ENCODE data around the gene CDYL2.

- TF ChIP-seq CTCF (IDR thresholded peaks at IDR 0.05; ENCODE audit: poor library complexity, severe bottlenecking) (no peak), POLR2AphosphoS5 (IDR thresholded peaks at IDR 0.05) (no peak), EP300 (conservative IDR thresholded peaks at IDR 0.05; ENCODE audit: poor library complexity, severe bottlenecking) (no peak), EZH2 (IDR thresholded peaks at IDR 0.05; ENCODE audit: borderline replicate concordance, insufficient read depth, low read length, poor library complexity, severe bottlenecking) (no peak), MXI1 (conservative IDR thresholded peaks at IDR 0.05; ENCODE audit: poor library complexity, severe bottlenecking) (no peak), TAF1 (IDR thresholded peaks at IDR 0.05; ENCODE audit: low read depth) (no peak)
- TF ChIP-seq, protein P1, sequence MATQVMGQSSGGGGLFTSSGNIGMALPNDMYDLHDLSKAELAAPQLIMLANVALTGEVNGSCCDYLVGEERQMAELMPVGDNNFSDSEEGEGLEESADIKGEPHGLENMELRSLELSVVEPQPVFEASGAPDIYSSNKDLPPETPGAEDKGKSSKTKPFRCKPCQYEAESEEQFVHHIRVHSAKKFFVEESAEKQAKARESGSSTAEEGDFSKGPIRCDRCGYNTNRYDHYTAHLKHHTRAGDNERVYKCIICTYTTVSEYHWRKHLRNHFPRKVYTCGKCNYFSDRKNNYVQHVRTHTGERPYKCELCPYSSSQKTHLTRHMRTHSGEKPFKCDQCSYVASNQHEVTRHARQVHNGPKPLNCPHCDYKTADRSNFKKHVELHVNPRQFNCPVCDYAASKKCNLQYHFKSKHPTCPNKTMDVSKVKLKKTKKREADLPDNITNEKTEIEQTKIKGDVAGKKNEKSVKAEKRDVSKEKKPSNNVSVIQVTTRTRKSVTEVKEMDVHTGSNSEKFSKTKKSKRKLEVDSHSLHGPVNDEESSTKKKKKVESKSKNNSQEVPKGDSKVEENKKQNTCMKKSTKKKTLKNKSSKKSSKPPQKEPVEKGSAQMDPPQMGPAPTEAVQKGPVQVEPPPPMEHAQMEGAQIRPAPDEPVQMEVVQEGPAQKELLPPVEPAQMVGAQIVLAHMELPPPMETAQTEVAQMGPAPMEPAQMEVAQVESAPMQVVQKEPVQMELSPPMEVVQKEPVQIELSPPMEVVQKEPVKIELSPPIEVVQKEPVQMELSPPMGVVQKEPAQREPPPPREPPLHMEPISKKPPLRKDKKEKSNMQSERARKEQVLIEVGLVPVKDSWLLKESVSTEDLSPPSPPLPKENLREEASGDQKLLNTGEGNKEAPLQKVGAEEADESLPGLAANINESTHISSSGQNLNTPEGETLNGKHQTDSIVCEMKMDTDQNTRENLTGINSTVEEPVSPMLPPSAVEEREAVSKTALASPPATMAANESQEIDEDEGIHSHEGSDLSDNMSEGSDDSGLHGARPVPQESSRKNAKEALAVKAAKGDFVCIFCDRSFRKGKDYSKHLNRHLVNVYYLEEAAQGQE (IDR thresholded peaks at IDR 0.05; ENCODE audit: borderline replicate concordance), result no peak
These were observed 5.0 kb upstream of the CDYL2 start for GRCh38 chr16:80809366-80809765.
